ENCODE data around the gene PDGFA. TPM values are rescaled to one million over a fixed set of nuclear protein-coding genes. Genes with fewer than 3 reads are reported as not detected.

PDGFA gene
- total RNA-seq, 2 experiments from 2014 or later = not detected

- no peaks in the 10 kb centered on the region for H3K9me2 ChIP-seq (ENCODE audit: insufficient read depth, low read length)
- no TSS peak for BruUV-seq (replicated peaks)
- H3K36me3 ChIP-seq (ENCODE audit: insufficient read depth, low read length) = no peaks in the 10 kb centered on the region
- no peak overlapping the region for H3K4me3 ChIP-seq (ENCODE audit: low read depth, low read length, poor library complexity, severe bottlenecking)
- no peaks in the 10 kb centered on the region for H3K79me2 ChIP-seq (ENCODE audit: insufficient read depth, low read depth, low read length)
- H3K27ac ChIP-seq (ENCODE audit: low read depth, low read length, poor library complexity, severe bottlenecking) = no peak overlapping the region
- no peak for TF ChIP-seq CTCF (conservative IDR thresholded peaks at IDR 0.05; ENCODE audit: low read length)
- no peak for TF ChIP-seq EZH2phosphoT487 (IDR thresholded peaks at IDR 0.05; ENCODE audit: borderline replicate concordance, low read depth, low read length)
- H3K4me2 ChIP-seq (ENCODE audit: low read length) = no peak overlapping the region
- no peaks in the 10 kb centered on the region for H4K20me1 ChIP-seq (ENCODE audit: insufficient read depth, low read length)
- CTCF ChIA-PET (ENCODE audit: unreplicated experiment) = no interaction called here
- no peak overlapping the region for H2AFZ ChIP-seq (ENCODE audit: low read length)
- no peaks in the 10 kb centered on the region for H3K4me1 ChIP-seq (ENCODE audit: insufficient read depth, low read length, poor library complexity, severe bottlenecking)
- intact Hi-C loops (cut with micrococcal nuclease; ENCODE audit: unreplicated experiment) = no loop called here
- no peak for DNase-seq (ENCODE audit: low spot score)
- POLR2A ChIA-PET = no interaction called here
- H3K9me3 ChIP-seq (ENCODE audit: low read length) = no peaks in the 10 kb centered on the region
Observed at GRCh38 chr7:495761-496321, 23.8 kb downstream of the PDGFA start.

GRCh38 chr7:495326-495725, 24.3 kb downstream of the PDGFA start:
- ChIA-PET CTCF (ENCODE audit: unreplicated experiment) (no interaction called here), POLR2A (no interaction called here)

More at GRCh38 chr7:495326-495725, 24.3 kb downstream of the PDGFA start:
- H3K9me3 ChIP-seq (ENCODE audit: low read length) = no peaks in the 10 kb centered on the region
- no peaks in the 10 kb centered on the region for H3K4me1 ChIP-seq (ENCODE audit: insufficient read depth, low read length, poor library complexity, severe bottlenecking)
- no TSS peak for BruUV-seq (replicated peaks)
- H3K36me3 ChIP-seq (ENCODE audit: insufficient read depth, low read length) = no peaks in the 10 kb centered on the region
- H3K27ac ChIP-seq (ENCODE audit: low read depth, low read length, poor library complexity, severe bottlenecking) = no peak overlapping the region
- intact Hi-C loops (cut with micrococcal nuclease; ENCODE audit: unreplicated experiment) = no loop called here
- DNase-seq (ENCODE audit: low spot score) = no peak
- no peak overlapping the region for H2AFZ ChIP-seq (ENCODE audit: low read length)
- no peak overlapping the region for H3K4me2 ChIP-seq (ENCODE audit: low read length)
- no peak for TF ChIP-seq CTCF (conservative IDR thresholded peaks at IDR 0.05; ENCODE audit: low read length)
- TF ChIP-seq EZH2phosphoT487 (IDR thresholded peaks at IDR 0.05; ENCODE audit: borderline replicate concordance, low read depth, low read length) = no peak
- H4K20me1 ChIP-seq (ENCODE audit: insufficient read depth, low read length) = no peaks in the 10 kb centered on the region
- no peaks in the 10 kb centered on the region for H3K9me2 ChIP-seq (ENCODE audit: insufficient read depth, low read length)
- no peaks in the 10 kb centered on the region for H3K79me2 ChIP-seq (ENCODE audit: insufficient read depth, low read depth, low read length)
- H3K4me3 ChIP-seq (ENCODE audit: low read depth, low read length, poor library complexity, severe bottlenecking) = no peak overlapping the region
